NCI-H2196 (cell line): ENCODE data around the gene PDE7B.

Source experiments
- DNase-seq: peaks from one replicate; lab custom pipeline; 2025; ENCODE audit not compliant: unreplicated experiment; lab: John Stamatoyannopoulos, UW

The PDE7B gene

DNA sequence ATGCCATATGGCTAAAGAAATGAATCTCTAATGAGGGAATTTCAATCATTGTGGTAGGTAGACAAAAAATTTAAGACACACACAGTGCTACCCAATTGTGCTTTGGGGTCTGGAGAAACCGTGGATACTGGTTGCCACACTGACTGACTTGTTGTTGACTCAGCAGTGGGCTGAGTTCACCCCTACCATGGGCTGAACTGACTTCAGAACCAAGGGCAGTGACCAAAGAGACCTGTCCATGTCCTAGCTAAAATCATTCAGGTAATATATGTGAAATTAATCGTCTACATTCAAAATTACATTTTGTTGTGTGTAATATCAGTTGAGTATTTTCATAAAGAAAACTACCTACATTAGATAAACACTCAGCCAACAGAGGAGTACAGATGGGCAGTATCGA lies 131.6 kb downstream of the PDE7B start:
- no peak for DNase-seq

DNA sequence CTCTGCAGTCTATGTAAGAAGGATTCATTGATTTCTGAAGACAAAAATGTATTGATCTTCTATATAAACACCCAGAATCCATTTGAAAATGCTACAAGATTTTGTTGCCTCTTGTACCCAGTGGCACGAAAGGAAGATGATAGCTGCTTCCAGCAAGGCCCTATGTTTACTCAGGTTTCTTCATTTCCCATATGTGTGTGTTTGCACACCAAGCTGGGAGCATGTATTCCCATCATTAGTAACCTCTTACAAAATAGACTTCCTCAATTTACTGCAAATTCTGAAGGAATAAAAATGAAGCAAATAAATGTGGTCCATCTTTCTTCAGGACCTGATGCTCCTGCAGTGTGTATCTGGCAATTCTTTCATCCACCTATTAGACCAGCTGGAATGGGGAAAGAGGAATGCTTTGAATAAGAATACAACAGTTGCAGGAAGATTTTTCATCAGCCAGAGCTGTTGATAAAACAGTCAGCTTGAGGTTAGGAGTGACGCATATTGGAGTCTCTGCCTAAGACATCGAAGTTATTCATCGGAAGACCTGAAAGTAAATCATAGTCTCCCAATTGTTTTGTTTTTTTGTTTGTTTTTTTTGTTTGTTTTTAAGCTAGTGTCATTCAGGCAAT lies 132.3 kb downstream of the PDE7B start:
- no peak for DNase-seq

DNA sequence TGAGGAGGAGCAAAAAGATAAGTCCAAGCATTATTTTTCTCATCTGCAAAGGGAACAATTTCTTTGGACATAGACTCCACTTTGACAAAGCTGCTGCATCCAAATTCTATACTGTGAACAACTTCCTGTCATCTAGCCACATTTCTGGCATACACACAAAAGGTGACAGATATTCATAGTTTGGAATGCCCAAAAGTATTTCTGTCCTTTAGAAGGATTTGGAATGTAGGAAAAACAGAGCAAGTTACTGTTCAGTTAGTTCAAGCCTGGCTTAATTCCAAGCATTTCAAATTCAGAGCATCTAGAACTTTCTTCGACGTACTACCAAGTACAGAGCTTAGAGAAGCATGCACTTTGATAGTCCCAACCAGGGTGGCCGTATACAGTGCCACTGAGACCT lies 134.0 kb downstream of the PDE7B start:
- no peak for DNase-seq

DNA sequence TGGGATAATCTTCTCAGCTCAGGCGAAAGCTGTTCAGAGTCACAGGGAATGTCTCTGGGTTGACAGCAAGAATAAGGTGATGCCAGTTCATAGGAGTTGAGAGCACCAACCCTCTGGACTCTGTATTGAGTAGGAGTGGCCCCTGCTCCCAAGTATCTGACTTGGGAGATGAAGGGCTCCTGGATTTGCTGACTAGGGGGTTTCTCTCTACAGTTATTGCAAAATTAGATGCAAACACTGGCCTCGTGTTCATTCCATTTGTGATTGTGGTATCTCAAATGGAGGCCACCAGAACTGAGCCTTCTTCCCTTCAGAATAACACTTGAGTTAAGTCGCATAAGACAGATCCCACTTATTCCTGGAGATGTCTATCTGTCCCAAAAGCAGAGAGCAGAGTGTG lies 135.7 kb downstream of the PDE7B start:
- DNase-seq, result no peak

DNA sequence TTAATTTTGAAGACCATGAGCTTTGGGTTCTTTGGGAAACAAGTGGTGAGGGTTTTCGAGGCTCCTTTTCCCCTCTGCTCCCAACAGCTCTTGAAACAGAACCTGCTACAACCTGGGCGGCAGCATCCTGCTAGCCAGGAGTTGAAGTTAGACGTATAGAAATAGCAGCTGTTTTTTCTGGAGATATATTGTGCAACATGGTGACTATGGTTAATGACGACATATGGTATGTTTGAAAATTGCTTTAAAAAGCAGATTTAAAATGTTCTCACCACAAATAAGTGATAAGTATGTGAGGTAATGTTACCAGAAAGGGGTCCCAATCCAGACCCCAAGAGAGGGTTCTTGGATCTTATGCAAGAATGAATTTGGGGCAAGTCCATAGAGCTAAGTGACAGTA lies 138.9 kb downstream of the PDE7B start:
- no peak for DNase-seq

DNA sequence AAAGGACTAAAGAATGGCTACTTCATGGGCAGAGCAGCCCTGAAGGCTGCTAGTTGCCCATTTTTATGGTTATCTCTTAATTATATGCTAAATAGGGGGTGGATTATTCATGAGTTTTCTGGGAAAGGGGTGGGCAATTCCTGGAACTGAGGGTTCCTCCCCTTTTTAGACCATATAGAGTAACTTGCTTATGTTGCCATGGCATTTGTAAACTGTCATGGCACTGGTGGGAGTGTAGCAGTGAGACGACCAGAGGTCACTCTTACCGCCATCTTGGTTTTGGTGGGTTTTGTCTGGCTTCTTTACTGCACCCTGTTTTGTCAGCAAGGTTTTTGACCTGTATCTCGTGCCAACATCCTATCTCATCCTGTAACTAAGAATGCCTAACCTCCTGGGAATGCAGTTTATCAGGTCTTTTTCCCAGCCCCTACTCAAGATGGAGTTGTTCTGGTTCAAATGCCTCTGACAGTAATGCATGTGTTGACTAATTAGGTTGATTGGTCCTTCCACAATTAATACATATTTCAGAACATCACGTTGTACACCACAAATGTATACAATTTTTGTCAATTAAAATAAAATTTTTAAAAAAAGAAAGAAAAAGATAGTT lies 139.5 kb downstream of the PDE7B start:
- no peak for DNase-seq

- no peak for DNase-seq
Measured at GRCh38 chr6:135992739-135993138, 141.2 kb downstream of the PDE7B start.

DNA sequence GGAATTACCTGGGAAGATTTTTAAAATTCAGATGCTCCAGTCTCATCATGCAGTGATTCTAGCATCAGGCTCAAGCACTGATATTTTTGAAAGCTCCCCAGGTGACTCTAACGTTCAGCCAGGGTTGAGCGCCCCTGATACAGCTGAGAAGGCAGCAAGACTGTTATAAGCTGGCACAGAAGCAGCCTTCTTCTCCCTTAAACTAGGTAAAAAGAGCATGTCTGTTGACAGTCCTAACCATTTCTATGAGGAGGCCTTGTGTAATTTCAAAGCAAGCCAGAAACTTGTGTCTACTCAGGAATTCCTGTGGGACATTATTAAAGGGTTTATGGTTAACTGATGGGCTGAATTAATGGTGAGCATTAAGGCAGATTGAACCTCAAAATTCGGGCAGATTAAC lies 141.9 kb downstream of the PDE7B start:
- DNase-seq, result no peak

GRCh38 chr6:135994857-135995544 lies 143.5 kb downstream of the PDE7B start:
- no peak for DNase-seq

GRCh38 chr6:135995545-135995898 lies 144.0 kb downstream of the PDE7B start:
- DNase-seq, result no peak

DNA sequence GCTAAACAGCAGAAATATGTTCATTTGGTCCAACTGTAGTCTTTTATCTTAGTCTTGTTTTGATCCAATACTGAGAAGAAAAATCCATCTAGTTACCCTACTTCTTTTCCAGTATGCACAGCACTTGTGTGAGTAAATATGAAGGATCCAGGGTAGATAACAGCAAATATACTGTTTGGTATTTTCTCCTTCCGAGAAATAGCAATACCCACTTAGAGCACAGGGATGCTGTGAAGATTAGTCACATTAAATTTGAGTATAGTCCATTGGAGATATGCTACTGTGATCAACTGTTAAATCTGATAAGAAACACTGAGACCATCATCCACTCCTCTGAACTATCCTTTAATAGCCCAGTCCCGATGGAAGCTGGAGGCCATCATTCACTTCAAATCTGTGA lies 145.2 kb downstream of the PDE7B start:
- DNase-seq, result no peak

DNA sequence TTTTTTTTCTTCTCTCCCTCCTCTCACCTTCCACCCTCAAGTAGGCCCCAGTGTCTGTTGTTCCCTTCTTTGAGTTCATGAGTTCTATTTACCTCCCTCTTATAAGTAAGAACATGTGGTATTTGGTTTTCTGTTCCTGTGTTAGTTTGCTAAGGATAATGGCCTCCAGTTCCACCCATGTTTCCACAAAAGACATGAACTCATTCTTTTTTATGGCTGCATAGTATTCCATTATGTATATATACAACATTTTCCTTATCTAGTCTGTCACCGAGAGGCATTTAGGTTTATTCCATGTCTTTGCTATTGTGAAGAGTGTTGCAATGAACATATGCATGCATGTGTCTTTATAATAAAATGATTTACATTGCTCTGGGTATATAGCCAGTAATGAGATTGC lies 147.9 kb downstream of the PDE7B start:
- no peak for DNase-seq

DNA sequence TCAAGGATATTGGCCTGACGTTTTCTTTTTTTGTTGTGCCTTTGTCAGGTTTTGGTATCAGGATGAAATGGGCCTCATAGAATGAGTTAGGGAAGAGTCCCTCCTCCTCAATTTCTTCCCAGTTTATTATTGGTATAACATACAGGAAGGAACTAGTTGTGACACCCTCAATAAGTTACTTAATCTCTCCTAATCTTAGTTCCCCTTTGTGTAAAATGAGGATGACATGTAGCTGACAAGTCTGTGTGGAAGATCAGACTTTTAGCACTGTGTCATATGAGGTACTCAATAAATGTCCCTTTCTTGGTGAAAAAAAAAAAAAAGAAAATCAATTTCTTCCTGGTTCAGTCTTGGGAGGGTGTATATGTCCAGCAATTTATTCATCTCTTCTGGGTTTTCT lies 155.8 kb downstream of the PDE7B start:
- no peak for DNase-seq

DNA sequence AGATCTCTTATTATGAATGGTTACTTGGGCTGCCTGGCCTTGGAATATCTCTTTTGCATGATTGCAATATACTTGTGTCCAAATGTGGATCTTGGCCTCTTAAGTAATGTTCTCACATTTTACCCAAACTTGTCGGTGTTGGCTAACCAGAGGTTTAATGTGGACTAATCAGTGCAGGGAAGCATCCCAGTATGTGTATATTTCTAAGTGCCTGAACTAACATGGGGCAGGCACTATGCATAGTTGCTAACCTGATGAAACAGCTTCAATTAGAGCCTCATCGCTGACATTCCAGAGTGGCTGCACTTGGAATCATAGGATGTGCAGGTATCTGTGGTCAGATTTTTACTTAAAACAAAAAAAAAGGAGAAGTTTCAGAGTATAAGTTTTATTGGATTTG lies 160.0 kb downstream of the PDE7B start:
- DNase-seq, result no peak

DNA sequence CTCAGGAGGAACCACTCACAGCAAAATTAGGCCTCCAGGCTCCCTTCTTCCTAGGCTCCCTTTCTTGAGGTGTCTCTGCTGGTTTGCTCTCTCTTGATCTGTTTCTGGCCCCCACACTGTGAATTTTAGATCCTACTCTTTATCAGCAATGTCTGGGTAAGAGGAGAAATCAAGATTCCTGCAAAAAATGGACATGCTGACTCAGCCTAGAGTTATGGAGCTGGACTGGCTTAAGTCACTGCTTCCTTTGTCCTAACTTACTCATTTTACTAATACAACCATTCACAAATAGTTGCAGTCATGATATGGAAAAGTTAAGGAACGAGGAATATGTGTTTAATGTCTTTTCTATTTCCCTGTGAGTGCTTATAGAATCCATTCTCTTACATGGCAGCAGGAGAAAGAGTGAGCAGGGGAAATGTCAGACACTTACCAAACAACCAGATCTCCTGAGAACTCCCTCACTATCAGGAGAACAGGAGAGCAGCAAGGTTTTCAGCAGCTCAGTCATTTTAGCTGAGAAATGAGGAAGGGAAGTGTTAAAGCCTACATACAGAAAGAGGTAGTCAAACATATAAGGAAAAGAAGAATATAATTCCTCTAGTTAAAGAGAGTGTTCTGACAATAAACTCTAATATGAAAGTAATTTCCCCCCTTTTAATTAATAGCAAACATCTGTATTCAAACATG lies 160.8 kb downstream of the PDE7B start:
- no peak for DNase-seq

DNA sequence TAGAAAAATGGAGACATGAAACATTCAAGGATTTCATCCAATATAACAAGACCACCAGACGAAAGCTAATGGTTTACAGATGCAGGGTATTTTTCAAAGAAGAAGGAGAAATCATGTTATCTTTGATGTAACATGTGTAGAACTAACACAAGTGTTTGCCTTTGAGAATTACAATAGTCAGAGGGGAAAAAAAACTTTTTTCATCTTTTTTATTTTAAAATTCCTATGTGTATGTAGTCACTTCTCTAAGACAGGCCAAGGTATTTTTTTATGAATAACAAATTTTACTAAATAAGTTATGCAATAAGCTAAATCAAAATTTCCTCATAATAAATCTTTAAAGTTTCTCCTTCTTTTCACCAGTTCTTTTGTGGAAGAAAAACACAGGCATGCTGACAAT lies 161.4 kb downstream of the PDE7B start:
- no peak for DNase-seq

DNA sequence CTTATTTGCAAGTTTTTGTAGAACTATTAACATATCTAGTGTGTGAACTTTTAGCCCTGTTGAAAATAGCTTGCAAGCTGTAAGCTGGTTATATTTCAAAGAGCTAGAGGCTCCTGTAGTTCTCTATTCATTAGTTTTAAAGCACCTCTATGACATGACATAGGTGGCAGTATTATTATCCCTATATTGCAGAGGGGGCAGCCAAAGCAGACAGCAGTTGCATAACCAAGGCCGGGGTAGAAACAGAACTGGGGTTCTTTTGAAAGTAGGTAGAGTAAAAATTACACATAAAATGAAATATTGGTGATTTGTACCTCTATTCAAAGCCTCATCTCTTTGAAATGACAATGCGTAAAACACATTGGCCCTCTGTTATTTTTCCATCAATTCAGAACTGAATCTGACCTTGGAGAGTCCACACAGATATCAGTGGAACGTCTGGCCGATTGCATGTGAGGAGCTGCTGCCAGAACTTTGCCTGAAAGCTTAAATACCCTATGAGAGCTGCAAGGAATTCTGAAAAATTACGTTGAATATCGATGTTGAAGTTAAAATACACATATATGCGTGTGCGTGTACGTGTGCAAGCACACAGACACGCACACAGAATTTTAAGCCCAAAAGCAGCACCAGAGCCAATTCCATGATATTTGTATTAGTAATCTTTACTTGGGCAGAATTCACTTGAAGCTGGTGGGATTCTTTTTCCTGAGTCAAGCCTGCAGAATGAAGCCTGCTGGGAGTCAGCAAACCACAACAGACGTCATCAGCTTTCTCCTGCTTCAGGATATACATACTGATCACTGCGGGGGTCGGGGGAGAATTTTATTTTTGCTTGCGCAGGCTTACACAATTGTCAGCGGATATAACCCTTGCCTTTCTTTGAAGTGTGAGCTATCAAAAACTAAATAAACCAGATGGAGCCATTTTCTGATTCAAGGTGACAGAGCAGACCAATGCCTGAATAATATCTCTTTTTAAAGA lies 163.2 kb downstream of the PDE7B start:
- DNase-seq, result no peak

DNA sequence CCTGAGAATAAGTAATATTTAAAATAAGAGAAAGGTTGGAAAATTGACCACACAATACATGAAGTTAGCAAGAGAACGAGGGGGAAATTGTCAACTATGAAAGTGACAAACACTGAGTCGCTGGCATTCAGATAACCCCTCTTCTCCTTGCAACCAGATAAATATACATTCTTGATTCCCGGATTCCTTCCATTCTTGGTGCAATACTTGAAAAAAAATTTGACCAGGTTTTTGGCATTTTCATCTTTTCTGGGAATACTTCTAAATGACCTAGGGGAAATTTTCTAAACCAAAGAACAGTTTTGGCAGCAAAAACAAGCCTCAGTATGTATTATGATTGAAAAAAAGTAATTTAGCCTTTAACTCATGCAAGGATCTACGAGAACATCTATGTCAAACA lies 164.0 kb downstream of the PDE7B start:
- DNase-seq, result no peak

- peak; percentile 34 for DNase-seq
Measured at GRCh38 chr6:136016228-136017225, 165.0 kb downstream of the PDE7B start.

GRCh38 chr6:136020691-136021090 lies 169.2 kb downstream of the PDE7B start:
- no peak for DNase-seq
